HL-60 (cell line): ENCODE results near the gene MTNR1A.

Experiments
- DNase-seq, 2 experiments: peaks; one replicate each; pipeline ENCODE4 v3.0.0-alpha.2; 2010 to 2020; ENCODE audit warnings: low read depth in 1 of 2, low spot score in 1 of 2
- H3K27ac ChIP-seq: fragments of 250-450 bp; sonication (Bioruptor Pico); replicated peaks from 2 replicates; pipeline ENCODE4 v1.5.1; 2020; ENCODE audit warnings: mild to moderate bottlenecking, moderate library complexity
- H3K27me3 ChIP-seq: fragments of 250-450 bp; sonication (Bioruptor Pico); 2 replicates; pipeline ENCODE4 v1.5.1; 2021; ENCODE audit warnings: mild to moderate bottlenecking, moderate library complexity; ENCODE audit not compliant: insufficient read depth, poor library complexity, severe bottlenecking
- H3K4me3 ChIP-seq: replicated peaks from 2 replicates; pipeline ENCODE4 v1.5.1; 2011; ENCODE audit warnings: mild to moderate bottlenecking, control low read depth, low read length; ENCODE audit not compliant: insufficient read depth
- GABPA ChIP-seq: IDR thresholded peaks from 2 replicates; pipeline ENCODE4 v1.6.1; 2012; ENCODE audit warnings: low read depth
- POLR2AphosphoS5 ChIP-seq: IDR thresholded peaks from 2 replicates; pipeline ENCODE4 v1.6.1; 2012; ENCODE audit warnings: low read depth
- SPI1 ChIP-seq: IDR thresholded peaks from 2 replicates; pipeline ENCODE4 v1.6.1; 2012; ENCODE audit warnings: low read depth, mild to moderate bottlenecking, borderline replicate concordance
- TF ChIP-seq, protein P1 (sequence below): IDR thresholded peaks from one replicate; pipeline ENCODE4 v1.5.1; 2011; ENCODE audit warnings: low read length, control low read depth, inconsistent platforms; ENCODE audit not compliant: insufficient read depth
- TF ChIP-seq, protein P2 (sequence below): IDR thresholded peaks from 2 replicates; pipeline ENCODE4 v1.6.1; 2012; ENCODE audit warnings: low read depth; ENCODE audit not compliant: insufficient replicate concordance

The MTNR1A gene

DNA sequence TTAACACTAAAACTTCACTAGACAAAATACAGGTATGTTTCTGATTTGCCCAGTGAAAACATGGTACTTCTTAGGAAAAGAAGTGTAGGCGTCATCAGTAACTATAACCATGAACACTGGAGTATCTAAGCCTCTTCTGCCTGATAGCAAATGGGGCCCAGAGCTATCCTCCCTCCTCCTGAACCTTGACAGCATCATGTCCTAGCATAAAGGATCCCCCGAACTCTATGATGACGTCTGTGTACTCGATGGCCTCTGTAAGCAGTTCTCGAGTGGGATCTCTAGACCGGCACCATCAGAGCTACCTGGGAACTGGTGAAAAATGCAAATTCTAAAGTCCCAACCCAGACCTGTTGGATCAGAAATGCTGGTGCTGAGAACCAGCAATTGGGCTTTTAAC lies 36.3 kb upstream of the MTNR1A start:
- Histone ChIP-seq H3K27ac (no peak overlapping the region), H3K4me3 (no peak overlapping the region), H3K27me3 (no peaks in the 10 kb centered on the region)
- no peak for DNase-seq
- TF ChIP-seq POLR2AphosphoS5, result no peak
- TF ChIP-seq, protein P1, sequence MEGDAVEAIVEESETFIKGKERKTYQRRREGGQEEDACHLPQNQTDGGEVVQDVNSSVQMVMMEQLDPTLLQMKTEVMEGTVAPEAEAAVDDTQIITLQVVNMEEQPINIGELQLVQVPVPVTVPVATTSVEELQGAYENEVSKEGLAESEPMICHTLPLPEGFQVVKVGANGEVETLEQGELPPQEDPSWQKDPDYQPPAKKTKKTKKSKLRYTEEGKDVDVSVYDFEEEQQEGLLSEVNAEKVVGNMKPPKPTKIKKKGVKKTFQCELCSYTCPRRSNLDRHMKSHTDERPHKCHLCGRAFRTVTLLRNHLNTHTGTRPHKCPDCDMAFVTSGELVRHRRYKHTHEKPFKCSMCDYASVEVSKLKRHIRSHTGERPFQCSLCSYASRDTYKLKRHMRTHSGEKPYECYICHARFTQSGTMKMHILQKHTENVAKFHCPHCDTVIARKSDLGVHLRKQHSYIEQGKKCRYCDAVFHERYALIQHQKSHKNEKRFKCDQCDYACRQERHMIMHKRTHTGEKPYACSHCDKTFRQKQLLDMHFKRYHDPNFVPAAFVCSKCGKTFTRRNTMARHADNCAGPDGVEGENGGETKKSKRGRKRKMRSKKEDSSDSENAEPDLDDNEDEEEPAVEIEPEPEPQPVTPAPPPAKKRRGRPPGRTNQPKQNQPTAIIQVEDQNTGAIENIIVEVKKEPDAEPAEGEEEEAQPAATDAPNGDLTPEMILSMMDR, result no peak
- TF ChIP-seq SPI1, result no peak
- TF ChIP-seq, protein P2, sequence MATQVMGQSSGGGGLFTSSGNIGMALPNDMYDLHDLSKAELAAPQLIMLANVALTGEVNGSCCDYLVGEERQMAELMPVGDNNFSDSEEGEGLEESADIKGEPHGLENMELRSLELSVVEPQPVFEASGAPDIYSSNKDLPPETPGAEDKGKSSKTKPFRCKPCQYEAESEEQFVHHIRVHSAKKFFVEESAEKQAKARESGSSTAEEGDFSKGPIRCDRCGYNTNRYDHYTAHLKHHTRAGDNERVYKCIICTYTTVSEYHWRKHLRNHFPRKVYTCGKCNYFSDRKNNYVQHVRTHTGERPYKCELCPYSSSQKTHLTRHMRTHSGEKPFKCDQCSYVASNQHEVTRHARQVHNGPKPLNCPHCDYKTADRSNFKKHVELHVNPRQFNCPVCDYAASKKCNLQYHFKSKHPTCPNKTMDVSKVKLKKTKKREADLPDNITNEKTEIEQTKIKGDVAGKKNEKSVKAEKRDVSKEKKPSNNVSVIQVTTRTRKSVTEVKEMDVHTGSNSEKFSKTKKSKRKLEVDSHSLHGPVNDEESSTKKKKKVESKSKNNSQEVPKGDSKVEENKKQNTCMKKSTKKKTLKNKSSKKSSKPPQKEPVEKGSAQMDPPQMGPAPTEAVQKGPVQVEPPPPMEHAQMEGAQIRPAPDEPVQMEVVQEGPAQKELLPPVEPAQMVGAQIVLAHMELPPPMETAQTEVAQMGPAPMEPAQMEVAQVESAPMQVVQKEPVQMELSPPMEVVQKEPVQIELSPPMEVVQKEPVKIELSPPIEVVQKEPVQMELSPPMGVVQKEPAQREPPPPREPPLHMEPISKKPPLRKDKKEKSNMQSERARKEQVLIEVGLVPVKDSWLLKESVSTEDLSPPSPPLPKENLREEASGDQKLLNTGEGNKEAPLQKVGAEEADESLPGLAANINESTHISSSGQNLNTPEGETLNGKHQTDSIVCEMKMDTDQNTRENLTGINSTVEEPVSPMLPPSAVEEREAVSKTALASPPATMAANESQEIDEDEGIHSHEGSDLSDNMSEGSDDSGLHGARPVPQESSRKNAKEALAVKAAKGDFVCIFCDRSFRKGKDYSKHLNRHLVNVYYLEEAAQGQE, result no peak
- no peak for TF ChIP-seq GABPA

DNA sequence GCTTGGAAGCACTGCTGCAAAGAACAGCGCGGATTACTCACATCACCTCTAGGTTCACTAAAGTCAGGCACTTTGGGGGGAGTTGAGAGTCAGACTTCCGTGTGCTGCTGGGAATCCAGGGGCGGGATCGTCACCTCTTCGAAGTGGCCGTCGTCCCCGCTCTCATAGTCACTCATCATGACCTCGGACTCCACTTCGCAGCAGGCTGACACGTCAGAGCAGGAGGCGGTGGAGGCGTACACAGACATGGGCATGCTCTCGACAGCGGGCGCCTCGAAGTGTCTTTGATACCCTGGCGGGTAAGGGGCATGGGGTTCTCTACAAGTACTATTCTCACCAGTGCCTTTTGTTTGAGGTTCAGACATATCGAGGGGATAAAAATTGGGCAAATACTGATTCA lies 33.1 kb upstream of the MTNR1A start:
- no peaks in the 10 kb centered on the region for H3K27me3 ChIP-seq
- H3K27ac ChIP-seq, result no peak overlapping the region
- no peak for DNase-seq
- TF ChIP-seq, protein P1, result no peak
- no peak for TF ChIP-seq SPI1
- no peak for TF ChIP-seq GABPA
- TF ChIP-seq, protein P2, result no peak
- TF ChIP-seq POLR2AphosphoS5, result no peak
- H3K4me3 ChIP-seq, result no peak overlapping the region

DNA sequence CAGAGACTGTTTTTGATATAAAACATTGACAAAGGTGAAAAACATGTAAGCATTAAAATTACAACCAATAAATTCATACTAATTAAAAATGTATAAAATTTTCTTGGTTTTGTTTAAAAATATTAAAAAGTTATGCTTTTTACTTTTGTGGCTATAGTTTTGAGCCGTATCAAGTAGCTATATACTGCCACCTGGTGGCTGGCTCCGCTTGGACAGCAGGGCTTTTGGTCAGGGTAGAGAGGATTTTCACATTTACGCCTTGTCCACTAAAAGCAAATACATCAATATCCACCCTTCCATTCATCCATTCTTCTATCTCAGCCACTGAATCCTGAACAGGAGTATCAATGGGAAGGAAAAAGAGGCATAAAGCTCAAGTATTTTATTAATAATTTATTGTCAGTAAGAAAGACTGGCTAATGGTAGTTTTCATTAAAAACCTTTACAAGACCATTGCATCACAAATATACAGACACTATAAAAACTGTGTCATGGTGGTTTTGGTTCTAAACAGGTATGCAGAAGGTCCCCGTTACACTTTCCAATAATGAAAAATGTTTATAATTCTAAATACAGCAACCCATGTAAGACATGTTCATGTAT lies 32.1 kb upstream of the MTNR1A start:
- no peak overlapping the region for H3K27ac ChIP-seq
- peak in 1 of 2 experiments; percentile 41 for DNase-seq
- TF ChIP-seq, protein P2, result no peak
- TF ChIP-seq, protein P1, result peak; percentile 61
- no peak for TF ChIP-seq SPI1
- TF ChIP-seq GABPA, result no peak
- H3K4me3 ChIP-seq, result no peak overlapping the region
- H3K27me3 ChIP-seq, result no peaks in the 10 kb centered on the region
